ENCODE results near the gene PPIL4. TPM values are rescaled to one million over a fixed set of nuclear protein-coding genes. Genes with fewer than 3 reads are reported as not detected.

The PPIL4 gene
- total and polyA plus RNA-seq, 2 experiments from 2014 or later = 35.1 to 47.3 TPM

- TF ChIP-seq ZNF331 (CRISPR knock-in tag; IDR thresholded peaks at IDR 0.05; ENCODE audit: low read depth) (no peak), STAT1 (IDR thresholded peaks at IDR 0.05; ENCODE audit: unreplicated experiment) (no peak), NANOG (IDR thresholded peaks at IDR 0.05; ENCODE audit: borderline replicate concordance) (no peak)
Measured at GRCh38 chr6:149545754-149546471, at the start of gene PPIL4 (continued).

DNA sequence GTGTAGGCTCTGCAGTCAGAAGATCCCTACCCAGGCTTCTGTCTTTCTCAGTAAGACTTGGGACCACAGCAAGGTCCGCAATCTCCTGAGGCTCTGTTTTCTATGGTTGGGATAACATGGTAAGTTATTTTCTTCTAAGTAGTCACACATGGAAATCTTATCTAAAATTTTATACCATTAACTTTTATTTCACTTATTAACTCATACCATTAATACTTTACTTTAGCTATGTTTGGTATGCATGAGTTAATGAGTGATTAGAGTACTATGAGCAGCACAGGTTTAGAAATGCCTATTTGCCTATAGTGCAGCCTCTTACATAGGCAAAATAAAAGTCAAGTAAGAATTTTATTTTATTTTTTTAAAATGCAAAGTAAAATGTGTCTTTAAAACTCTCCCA is 47.6 kb upstream of the PPIL4 start:
- no peak for DNase-seq (ENCODE audit: low spot score)
- Mint-ChIP-seq H3K36me3 (ENCODE audit: low read depth) (peaks cover 47% of the 10 kb centered on the region), H3K27me3 (ENCODE audit: insufficient read depth, low read depth, poor library complexity) (no peaks in the 10 kb centered on the region), H3K9me3 (no peaks in the 10 kb centered on the region), H3K4me1 (no peaks in the 10 kb centered on the region), H3K4me3 (no peak overlapping the region), H3K27ac (no peak overlapping the region)
- H3K36me3 ChIP-seq (ENCODE audit: insufficient read depth) = peaks cover 39% of the 10 kb centered on the region
- H2AFZ ChIP-seq = no peak overlapping the region
- no peak overlapping the region for H3K4me2 ChIP-seq
- no peak overlapping the region for H3K27ac ChIP-seq (ENCODE audit: low read depth)
- no peaks in the 10 kb centered on the region for H4K20me1 ChIP-seq (replicated peaks; ENCODE audit: insufficient read depth)
- H3K27me3 ChIP-seq (ENCODE audit: insufficient read depth) = no peaks in the 10 kb centered on the region
- no peak overlapping the region for H3K4me3 ChIP-seq
- H3K9me2 ChIP-seq (ENCODE audit: insufficient read depth) = no peaks in the 10 kb centered on the region
- no peak for ATAC-seq
- no peaks in the 10 kb centered on the region for H3F3A ChIP-seq (replicated peaks; ENCODE audit: low read depth)
- H3K79me2 ChIP-seq (replicated peaks; ENCODE audit: insufficient read depth) = no peaks in the 10 kb centered on the region
- H3K4me1 ChIP-seq (ENCODE audit: insufficient read depth) = no peaks in the 10 kb centered on the region
- TF ChIP-seq, protein P1, sequence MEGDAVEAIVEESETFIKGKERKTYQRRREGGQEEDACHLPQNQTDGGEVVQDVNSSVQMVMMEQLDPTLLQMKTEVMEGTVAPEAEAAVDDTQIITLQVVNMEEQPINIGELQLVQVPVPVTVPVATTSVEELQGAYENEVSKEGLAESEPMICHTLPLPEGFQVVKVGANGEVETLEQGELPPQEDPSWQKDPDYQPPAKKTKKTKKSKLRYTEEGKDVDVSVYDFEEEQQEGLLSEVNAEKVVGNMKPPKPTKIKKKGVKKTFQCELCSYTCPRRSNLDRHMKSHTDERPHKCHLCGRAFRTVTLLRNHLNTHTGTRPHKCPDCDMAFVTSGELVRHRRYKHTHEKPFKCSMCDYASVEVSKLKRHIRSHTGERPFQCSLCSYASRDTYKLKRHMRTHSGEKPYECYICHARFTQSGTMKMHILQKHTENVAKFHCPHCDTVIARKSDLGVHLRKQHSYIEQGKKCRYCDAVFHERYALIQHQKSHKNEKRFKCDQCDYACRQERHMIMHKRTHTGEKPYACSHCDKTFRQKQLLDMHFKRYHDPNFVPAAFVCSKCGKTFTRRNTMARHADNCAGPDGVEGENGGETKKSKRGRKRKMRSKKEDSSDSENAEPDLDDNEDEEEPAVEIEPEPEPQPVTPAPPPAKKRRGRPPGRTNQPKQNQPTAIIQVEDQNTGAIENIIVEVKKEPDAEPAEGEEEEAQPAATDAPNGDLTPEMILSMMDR (conservative IDR thresholded peaks at IDR 0.05; ENCODE audit: low read depth in 2 of 2) = no peak
- TF ChIP-seq JUNB (IDR thresholded peaks at IDR 0.05; ENCODE audit: unreplicated experiment) = no peak
- TF ChIP-seq NANOG (IDR thresholded peaks at IDR 0.05; ENCODE audit: borderline replicate concordance) = no peak
- TF ChIP-seq CREB1 (CRISPR knock-in tag; IDR thresholded peaks at IDR 0.05; ENCODE audit: low read depth) = no peak
- no peak for TF ChIP-seq POLR2AphosphoS5 (IDR thresholded peaks at IDR 0.05; ENCODE audit: low read depth)
- TF ChIP-seq, protein P2, sequence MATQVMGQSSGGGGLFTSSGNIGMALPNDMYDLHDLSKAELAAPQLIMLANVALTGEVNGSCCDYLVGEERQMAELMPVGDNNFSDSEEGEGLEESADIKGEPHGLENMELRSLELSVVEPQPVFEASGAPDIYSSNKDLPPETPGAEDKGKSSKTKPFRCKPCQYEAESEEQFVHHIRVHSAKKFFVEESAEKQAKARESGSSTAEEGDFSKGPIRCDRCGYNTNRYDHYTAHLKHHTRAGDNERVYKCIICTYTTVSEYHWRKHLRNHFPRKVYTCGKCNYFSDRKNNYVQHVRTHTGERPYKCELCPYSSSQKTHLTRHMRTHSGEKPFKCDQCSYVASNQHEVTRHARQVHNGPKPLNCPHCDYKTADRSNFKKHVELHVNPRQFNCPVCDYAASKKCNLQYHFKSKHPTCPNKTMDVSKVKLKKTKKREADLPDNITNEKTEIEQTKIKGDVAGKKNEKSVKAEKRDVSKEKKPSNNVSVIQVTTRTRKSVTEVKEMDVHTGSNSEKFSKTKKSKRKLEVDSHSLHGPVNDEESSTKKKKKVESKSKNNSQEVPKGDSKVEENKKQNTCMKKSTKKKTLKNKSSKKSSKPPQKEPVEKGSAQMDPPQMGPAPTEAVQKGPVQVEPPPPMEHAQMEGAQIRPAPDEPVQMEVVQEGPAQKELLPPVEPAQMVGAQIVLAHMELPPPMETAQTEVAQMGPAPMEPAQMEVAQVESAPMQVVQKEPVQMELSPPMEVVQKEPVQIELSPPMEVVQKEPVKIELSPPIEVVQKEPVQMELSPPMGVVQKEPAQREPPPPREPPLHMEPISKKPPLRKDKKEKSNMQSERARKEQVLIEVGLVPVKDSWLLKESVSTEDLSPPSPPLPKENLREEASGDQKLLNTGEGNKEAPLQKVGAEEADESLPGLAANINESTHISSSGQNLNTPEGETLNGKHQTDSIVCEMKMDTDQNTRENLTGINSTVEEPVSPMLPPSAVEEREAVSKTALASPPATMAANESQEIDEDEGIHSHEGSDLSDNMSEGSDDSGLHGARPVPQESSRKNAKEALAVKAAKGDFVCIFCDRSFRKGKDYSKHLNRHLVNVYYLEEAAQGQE (IDR thresholded peaks at IDR 0.05; ENCODE audit: unreplicated experiment) = no peak
- TF ChIP-seq ZNF331 (CRISPR knock-in tag; IDR thresholded peaks at IDR 0.05; ENCODE audit: low read depth) = no peak
- TF ChIP-seq, protein P3, sequence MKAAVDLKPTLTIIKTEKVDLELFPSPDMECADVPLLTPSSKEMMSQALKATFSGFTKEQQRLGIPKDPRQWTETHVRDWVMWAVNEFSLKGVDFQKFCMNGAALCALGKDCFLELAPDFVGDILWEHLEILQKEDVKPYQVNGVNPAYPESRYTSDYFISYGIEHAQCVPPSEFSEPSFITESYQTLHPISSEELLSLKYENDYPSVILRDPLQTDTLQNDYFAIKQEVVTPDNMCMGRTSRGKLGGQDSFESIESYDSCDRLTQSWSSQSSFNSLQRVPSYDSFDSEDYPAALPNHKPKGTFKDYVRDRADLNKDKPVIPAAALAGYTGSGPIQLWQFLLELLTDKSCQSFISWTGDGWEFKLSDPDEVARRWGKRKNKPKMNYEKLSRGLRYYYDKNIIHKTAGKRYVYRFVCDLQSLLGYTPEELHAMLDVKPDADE (IDR thresholded peaks at IDR 0.05) = no peak
- no peak for TF ChIP-seq ZNF114 (CRISPR knock-in tag; IDR thresholded peaks at IDR 0.05)
- TF ChIP-seq EZH2 (IDR thresholded peaks at IDR 0.05; ENCODE audit: low read depth, unreplicated experiment) = no peak
- no peak for TF ChIP-seq STAT1 (IDR thresholded peaks at IDR 0.05; ENCODE audit: unreplicated experiment)
- no peak for TF ChIP-seq ZNF462 (CRISPR knock-in tag; IDR thresholded peaks at IDR 0.05)

Data from GM23338 (cell line).